Caco-2 (cell line): ENCODE measurements around the gene ADGRV1. TPM values are rescaled to one million over a fixed set of nuclear protein-coding genes. Genes with fewer than 3 reads are reported as not detected.

Source experiments
- BruUV-seq: library from RNA; stranded (reverse); fragments of 400-500 nt; replicated peaks from 2 replicates; lab custom pipeline; 2021; lab: Mats Ljungman, UMichigan
- CTCF ChIA-PET: fragments of 300-600 bp; sonication (Branson Sonifier 250); formaldehyde crosslinking; loops from one replicate; lab custom pipeline; 2022; ENCODE audit warnings: antibody characterized with exemption; lab: Charles Lee
- POLR2A ChIA-PET: fragments of 300-600 bp; sonication (Branson Sonifier 250); formaldehyde crosslinking; loops from one replicate; lab custom pipeline; 2022; ENCODE audit warnings: antibody characterized with exemption; lab: Charles Lee
- DNase-seq, 2 experiments: peaks; one replicate each; pipeline versions ENCODE4 v3.0.0 to v3.0.0-alpha.2; 2020 to 2022
- H3K27me3 ChIP-seq: replicated peaks from 2 replicates; pipeline ENCODE4 v1.6.0; 2011; ENCODE audit warnings: low read length; ENCODE audit not compliant: control insufficient read depth, insufficient read depth
- H3K36me3 ChIP-seq: 2 replicates; pipeline ENCODE4 v1.5.1; 2011; ENCODE audit warnings: low read length; ENCODE audit not compliant: control insufficient read depth, insufficient read depth
- H3K4me1 ChIP-seq: fragments of 250-450 bp; sonication (Bioruptor Pico); 2 replicates; pipeline ENCODE4 v1.5.1; 2020; ENCODE audit warnings: mild to moderate bottlenecking
- H3K4me3 ChIP-seq: 2 replicates; pipeline ENCODE4 v1.5.1; 2011; ENCODE audit warnings: low read depth, mild to moderate bottlenecking, control low read depth, low read length
- H3K9me3 ChIP-seq: fragments of 250-450 bp; sonication (Bioruptor Pico); 2 replicates; pipeline ENCODE4 v1.5.1; 2020; ENCODE audit warnings: mild to moderate bottlenecking, moderate library complexity
- H3K27ac Mint-ChIP-seq: one replicate; pipeline ENCODE4 v1.8.0; 2022; ENCODE audit warnings: mixed read lengths; ENCODE audit not compliant: unreplicated experiment
- H3K27me3 Mint-ChIP-seq: one replicate; pipeline ENCODE4 v1.8.0; 2022; ENCODE audit warnings: mixed read lengths; ENCODE audit not compliant: insufficient read depth, unreplicated experiment
- H3K36me3 Mint-ChIP-seq: one replicate; pipeline ENCODE4 v1.8.0; 2022; ENCODE audit warnings: mild to moderate bottlenecking, mixed read lengths; ENCODE audit not compliant: insufficient read depth, unreplicated experiment
- H3K4me1 Mint-ChIP-seq: one replicate; pipeline ENCODE4 v1.8.0; 2022; ENCODE audit warnings: low read depth, mixed read lengths; ENCODE audit not compliant: unreplicated experiment
- H3K4me3 Mint-ChIP-seq: one replicate; pipeline ENCODE4 v1.8.0; 2022; ENCODE audit warnings: mild to moderate bottlenecking, moderate library complexity, mixed read lengths; ENCODE audit not compliant: unreplicated experiment
- H3K9me3 Mint-ChIP-seq: one replicate; pipeline ENCODE4 v1.8.0; 2022; ENCODE audit warnings: mixed read lengths; ENCODE audit not compliant: unreplicated experiment
- intact Hi-C: fragments of 100-400 bp; cut with micrococcal nuclease; formaldehyde crosslinking; loops from one replicate; pipeline ENCODE4 v1.10.0; 2022; ENCODE audit not compliant: unreplicated experiment
- total RNA-seq: library from RNA; stranded (reverse); gene quantifications from 2 replicates; pipeline ENCODE4 v1.2.3, GENCODE V29; 2022
- TF ChIP-seq, protein P1 (sequence below), 2 experiments: fragments of 200-600 bp in 1 of 2; IDR thresholded peaks; 1 replicate in 1 of 2; 2 replicates in 1 of 2; pipeline versions ENCODE4 v1.5.1 to v1.8.0; 2011 to 2022; ENCODE audit warnings: antibody characterized with exemption in 1 of 2, control low read depth in 1 of 2, inconsistent platforms in 1 of 2, low read depth in 1 of 2, low read length in 1 of 2, mild to moderate bottlenecking in 1 of 2, moderate library complexity in 1 of 2; ENCODE audit not compliant: insufficient read depth in 1 of 2, severe bottlenecking in 1 of 2, unreplicated experiment in 1 of 2

ADGRV1 gene
- total RNA-seq, 1 experiment from 2014 or later, result 23.2 TPM

DNA sequence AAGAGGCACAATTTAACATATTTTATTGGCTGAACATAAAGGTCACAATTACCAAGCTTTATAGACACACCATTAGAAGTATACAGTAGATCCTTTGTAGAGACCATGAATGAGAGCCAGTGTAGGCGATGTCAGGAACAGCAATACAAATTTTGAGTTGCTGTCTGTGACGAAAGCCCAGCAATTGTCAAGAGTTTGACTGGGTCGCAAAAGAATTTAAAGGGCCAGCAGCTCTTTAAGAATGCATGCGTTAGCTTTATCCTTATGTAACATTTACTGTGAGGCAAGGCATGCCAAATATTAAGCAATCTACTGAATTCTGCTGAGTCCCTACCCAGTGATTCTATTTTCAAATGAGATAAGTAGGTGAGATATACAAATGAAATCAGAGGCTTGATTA lies 587.6 kb downstream of the ADGRV1 start:
- H3K36me3 Mint-ChIP-seq, result no peaks in the 10 kb centered on the region
- H3K4me3 Mint-ChIP-seq, result no peak overlapping the region
- Histone ChIP-seq H3K9me3 (no peaks in the 10 kb centered on the region), H3K27me3 (no peaks in the 10 kb centered on the region), H3K4me3 (no peak overlapping the region), H3K36me3 (no peaks in the 10 kb centered on the region; the same call in 1 of the 2 replicates), H3K4me1 (peaks cover 7% of the 10 kb centered on the region)
- intact Hi-C loops, result no loop called here
- peaks cover 19% of the 10 kb centered on the region for H3K9me3 Mint-ChIP-seq
- H3K4me1 Mint-ChIP-seq, result peaks cover 12% of the 10 kb centered on the region
- TF ChIP-seq, protein P1, sequence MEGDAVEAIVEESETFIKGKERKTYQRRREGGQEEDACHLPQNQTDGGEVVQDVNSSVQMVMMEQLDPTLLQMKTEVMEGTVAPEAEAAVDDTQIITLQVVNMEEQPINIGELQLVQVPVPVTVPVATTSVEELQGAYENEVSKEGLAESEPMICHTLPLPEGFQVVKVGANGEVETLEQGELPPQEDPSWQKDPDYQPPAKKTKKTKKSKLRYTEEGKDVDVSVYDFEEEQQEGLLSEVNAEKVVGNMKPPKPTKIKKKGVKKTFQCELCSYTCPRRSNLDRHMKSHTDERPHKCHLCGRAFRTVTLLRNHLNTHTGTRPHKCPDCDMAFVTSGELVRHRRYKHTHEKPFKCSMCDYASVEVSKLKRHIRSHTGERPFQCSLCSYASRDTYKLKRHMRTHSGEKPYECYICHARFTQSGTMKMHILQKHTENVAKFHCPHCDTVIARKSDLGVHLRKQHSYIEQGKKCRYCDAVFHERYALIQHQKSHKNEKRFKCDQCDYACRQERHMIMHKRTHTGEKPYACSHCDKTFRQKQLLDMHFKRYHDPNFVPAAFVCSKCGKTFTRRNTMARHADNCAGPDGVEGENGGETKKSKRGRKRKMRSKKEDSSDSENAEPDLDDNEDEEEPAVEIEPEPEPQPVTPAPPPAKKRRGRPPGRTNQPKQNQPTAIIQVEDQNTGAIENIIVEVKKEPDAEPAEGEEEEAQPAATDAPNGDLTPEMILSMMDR (IDR thresholded peaks at IDR 0.05; ENCODE audit: insufficient read depth in 1 of 2, low read depth in 1 of 2, low read length in 1 of 2, severe bottlenecking in 1 of 2, unreplicated experiment in 1 of 2), result no peak
- POLR2A ChIA-PET, result no interaction called here
- BruUV-seq, result no TSS peak
- DNase-seq, result peak in 1 of 2 experiments; percentile 23
- no peaks in the 10 kb centered on the region for H3K27me3 Mint-ChIP-seq
- CTCF ChIA-PET, result interaction anchor here (0.6 to 0.7 kb wide), 2 partner anchors 73 to 216 kb away, joined by 4 read pairs; no protein-coding TSS in a partner anchor
- no peak overlapping the region for H3K27ac Mint-ChIP-seq

GRCh38 chr5:91146905-91147600 lies 588.5 kb downstream of the ADGRV1 start:
- Histone ChIP-seq H3K9me3 (no peaks in the 10 kb centered on the region), H3K27me3 (no peaks in the 10 kb centered on the region), H3K36me3 (no peaks in the 10 kb centered on the region; the same call in 1 of the 2 replicates), H3K4me3 (no peak overlapping the region), H3K4me1 (peaks cover 7% of the 10 kb centered on the region)
- CTCF ChIA-PET, result no interaction called here
- TF ChIP-seq, protein P1 (IDR thresholded peaks at IDR 0.05; ENCODE audit: insufficient read depth in 1 of 2, low read depth in 1 of 2, low read length in 1 of 2, severe bottlenecking in 1 of 2, unreplicated experiment in 1 of 2), result no peak
- BruUV-seq, result no TSS peak
- no peaks in the 10 kb centered on the region for H3K36me3 Mint-ChIP-seq
- no peaks in the 10 kb centered on the region for H3K27me3 Mint-ChIP-seq
- no peak for DNase-seq
- H3K4me1 Mint-ChIP-seq, result peaks cover 12% of the 10 kb centered on the region
- intact Hi-C loops, result no loop called here
- peaks cover 19% of the 10 kb centered on the region for H3K9me3 Mint-ChIP-seq
- POLR2A ChIA-PET, result no interaction called here
- H3K27ac Mint-ChIP-seq, result peak overlapping the region; percentile 11
- H3K4me3 Mint-ChIP-seq, result no peak overlapping the region

DNA sequence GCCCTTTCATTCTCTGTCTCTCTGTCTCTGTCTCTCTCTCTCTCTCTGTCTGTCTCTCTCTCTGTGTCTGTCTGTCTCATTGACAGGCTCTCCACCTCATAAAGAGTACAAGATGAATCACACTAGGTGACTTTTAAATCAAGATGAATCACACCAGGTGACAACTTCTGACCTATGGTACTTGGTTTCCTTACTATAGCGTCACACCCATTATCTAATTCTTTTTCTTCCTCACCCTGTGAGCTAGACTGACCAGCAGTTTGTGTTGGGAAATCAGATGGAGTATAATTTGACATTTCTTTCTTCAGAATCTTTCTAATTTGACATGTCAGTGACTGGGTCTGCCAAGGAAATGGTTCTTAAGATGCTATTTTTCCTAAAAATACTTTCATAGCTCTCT lies 591.6 kb downstream of the ADGRV1 start:
- ChIA-PET POLR2A (no interaction called here), CTCF (no interaction called here)
- H3K4me3 ChIP-seq, result no peak overlapping the region
- H3K36me3 ChIP-seq, result no peaks in the 10 kb centered on the region; the same call in 1 of the 2 replicates
- BruUV-seq, result no TSS peak
- Mint-ChIP-seq H3K27ac (no peak overlapping the region), H3K9me3 (peaks cover 19% of the 10 kb centered on the region), H3K4me1 (peaks cover 12% of the 10 kb centered on the region), H3K4me3 (no peak overlapping the region), H3K27me3 (no peaks in the 10 kb centered on the region), H3K36me3 (no peaks in the 10 kb centered on the region)
- intact Hi-C loops, result no loop called here
- no peaks in the 10 kb centered on the region for H3K27me3 ChIP-seq
- peaks cover 7% of the 10 kb centered on the region for H3K4me1 ChIP-seq
- TF ChIP-seq, protein P1 (IDR thresholded peaks at IDR 0.05; ENCODE audit: insufficient read depth in 1 of 2, low read depth in 1 of 2, low read length in 1 of 2, severe bottlenecking in 1 of 2, unreplicated experiment in 1 of 2), result no peak
- no peaks in the 10 kb centered on the region for H3K9me3 ChIP-seq
- DNase-seq, result no peak
